Hematopoietic multipotent progenitor cell treated with erythropoietin and hydrocortisone succinate and interleukin-3 and kit ligand, for 15 days (in vitro differentiated cells): ENCODE data around the gene TCEA2.
"Not testable (repeated sequence)": the region's sequence is repeated elsewhere in the genome, so short reads cannot be mapped to it uniquely, and the experiment has no call there.

Experiments
- DNase-seq: peaks from one replicate; pipeline ENCODE4 v3.0.0-alpha.2; 2015; ENCODE audit warnings: low spot score

TCEA2 gene

GRCh38 chr20:64108731-64109681, 46.0 kb downstream of the TCEA2 start:
- DNase-seq, result no peak

- DNase-seq, result no peak
Measured at GRCh38 chr20:64109831-64110391, 46.9 kb downstream of the TCEA2 start.

DNA sequence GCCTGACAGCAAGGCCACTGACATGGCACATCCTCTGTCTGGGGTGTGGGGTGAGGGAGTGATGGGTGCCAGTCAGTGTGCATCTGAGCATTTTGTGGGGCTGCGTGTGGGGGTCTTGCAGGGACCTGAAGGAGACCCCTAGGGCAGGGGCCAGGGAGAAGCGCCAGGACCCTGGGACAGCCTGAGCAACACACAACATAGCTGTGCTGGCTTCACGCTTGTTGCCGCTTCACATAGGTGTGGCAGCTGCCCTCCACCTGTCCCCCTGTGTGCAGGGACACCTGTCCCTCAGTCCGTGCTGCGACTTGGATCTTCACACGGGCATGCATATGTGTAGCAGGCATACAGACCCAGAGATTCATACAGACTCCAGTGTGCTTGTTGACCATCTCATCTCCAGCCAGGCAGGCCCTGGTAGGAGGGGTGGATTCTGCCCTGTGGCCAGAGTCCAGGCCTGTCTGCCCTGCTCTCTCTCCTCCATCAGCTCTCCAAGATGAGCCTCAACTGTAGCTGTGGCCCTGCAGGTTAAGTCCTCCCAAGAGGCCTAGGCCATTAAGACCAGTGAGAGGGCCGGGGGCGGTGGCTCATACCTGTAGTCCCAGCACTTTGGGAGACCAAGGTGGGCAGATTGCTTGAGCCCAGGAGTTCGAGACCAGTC, 47.5 kb downstream of the TCEA2 start:
- DNase-seq, result no peak

DNA sequence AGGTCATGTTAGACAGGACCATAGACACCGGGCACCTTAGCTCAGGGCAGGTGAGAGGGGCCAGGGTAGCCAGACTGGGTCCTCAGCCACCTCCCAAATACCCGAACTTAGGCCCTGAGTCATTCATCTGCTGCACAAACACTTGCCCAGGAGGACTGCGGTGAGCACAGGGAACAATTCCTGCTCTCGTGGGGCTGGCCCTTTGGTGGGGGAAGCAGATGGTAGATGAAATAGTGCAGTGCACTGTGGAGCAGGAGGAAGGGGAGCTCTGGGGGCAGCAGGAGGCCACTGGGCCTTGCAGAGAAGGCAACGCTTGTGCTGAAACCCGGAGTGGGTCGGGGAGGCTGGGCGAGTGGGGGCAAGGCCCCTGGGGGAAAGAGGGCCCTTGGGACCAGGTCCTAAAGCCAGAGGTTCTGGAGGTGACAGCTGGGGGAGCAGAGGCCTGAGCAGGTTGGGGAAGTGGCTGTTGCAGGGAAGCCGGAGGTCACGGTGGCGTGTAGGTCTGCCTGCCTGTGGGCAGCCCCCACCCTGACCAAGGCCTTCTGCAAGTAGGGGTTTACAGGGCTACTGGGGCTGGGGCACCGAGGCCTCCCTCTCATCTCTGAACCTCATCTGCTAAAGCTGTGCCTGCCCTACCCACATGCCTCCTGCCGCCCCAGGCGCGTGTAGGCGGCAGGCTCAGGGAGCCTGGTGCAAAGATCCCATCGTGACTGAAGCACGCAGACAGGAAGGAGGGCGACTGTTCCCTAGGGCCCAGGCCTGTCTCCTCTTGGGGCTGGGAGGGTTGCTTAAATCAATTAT, 49.0 kb downstream of the TCEA2 start:
- DNase-seq, result no peak

DNA sequence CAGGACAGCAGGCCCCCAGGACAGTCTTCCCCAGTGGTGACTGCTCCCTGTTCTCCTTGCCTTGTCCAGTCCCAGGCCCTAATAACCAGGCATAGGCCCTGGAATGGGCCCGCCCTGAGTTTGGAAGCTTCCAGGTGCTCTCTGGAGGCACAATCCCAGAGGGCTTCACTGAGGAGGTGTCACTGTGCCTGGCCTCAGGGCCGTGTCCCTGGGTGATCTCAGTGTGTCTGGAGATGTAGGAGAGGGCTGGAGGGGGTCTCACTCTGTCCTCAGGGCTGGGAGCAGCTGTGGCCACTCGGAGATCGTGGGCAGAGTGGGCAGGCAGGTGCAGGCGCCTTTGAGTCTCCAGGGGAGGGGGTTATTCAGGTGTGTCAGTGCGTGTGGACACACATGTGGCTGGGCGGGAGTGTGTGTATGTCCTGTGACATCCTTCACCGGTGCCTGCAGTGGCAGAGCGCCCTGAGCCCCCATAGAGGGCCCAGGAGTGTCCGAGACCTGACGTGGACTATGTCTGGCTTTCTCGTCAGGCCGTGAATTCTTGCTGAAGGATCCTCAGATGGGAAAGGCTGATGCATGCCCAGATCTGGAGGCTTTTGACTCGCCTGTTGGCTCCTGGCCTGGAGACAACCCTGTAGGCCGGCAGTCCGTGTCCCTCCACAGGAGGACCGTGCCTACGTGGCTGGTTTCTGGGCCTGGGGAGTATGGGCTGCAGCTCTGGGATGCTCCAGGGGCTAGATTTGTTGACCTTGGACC, 49.9 kb downstream of the TCEA2 start:
- no peak for DNase-seq

- DNase-seq, result no peak
Measured at GRCh38 chr20:64113444-64113775, 50.4 kb downstream of the TCEA2 start.

DNA sequence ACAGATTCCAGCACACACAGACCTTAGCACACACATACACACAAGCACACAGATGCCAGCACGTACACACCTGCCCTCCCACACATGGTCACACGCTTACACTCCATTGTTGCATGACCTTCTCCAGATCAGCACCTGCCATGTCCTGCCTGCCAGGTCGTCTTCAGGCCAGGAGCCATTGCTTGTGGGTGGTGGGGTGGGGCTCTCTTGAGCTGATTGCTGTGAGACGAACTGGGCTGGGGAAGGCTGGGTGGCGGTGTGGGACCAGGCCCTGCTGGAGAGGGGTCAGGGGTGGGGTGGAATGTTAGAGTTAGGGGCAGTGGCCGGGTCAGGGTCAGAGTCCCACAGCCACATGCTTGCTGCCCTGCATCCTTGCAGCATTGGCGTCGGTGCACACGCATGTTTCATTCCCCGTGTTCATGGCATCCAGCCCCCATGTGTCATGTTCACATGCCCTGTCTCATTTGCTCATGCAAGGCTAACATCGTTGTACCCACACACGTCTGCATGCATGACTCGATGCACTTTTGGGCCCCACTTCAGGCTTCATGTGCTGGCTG, 50.9 kb downstream of the TCEA2 start:
- no peak for DNase-seq

- no peak for DNase-seq
Measured at GRCh38 chr20:64114356-64114971, 51.5 kb downstream of the TCEA2 start.

GRCh38 chr20:64115171-64115911, 52.3 kb downstream of the TCEA2 start:
- DNase-seq, result no peak

GRCh38 chr20:64116016-64116415, 53.0 kb downstream of the TCEA2 start:
- DNase-seq, result no peak

- DNase-seq, result no peak
Measured at GRCh38 chr20:64116541-64117431, 53.8 kb downstream of the TCEA2 start.

DNA sequence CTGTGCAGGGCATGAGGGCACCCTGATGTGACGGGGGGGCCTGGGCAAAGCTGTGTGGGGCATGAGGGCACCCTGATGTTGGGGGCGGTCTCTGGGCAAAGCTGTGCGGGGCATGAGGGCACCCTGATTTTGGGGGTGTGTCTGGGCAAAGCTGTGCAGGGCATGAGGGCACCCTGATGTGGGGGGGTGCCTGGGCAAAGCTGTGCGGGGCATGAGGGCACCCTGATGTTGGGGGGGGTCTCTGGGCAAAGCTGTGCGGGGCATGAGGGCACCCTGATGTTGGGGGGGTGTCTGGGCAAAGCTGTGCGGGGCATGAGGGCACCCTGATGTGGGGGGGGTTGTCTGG, 54.4 kb downstream of the TCEA2 start:
- not testable (repeated sequence) for DNase-seq

DNA sequence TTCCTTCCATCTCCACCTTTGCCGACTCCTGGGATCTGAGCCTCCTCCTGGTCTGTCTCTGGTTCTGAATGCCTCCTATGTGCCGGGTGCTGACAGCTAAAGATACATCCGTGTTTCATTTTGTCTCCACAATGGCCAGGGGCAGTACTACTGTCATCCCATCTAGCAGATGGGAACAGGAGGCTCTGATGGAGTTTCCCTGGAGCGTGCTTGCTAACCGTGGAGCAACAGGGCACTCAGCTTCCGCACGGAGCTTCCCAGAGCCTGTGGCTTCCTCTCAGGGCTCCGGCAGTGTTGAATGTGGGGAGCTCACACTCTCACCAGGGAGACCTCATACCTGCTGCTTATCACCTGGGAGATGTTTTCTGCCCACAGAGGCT, 56.3 kb downstream of the TCEA2 start:
- DNase-seq, result no peak

GRCh38 chr20:64119681-64120341, 56.8 kb downstream of the TCEA2 start:
- DNase-seq, result no peak

GRCh38 chr20:64121586-64121985, 58.6 kb downstream of the TCEA2 start:
- no peak for DNase-seq
